GM21825 (cell line): ENCODE results near the gene ATXN1.
"Not testable (repeated sequence)": the region's sequence is repeated elsewhere in the genome, so short reads cannot be mapped to it uniquely, and the experiment has no call there.

ENCODE experiments used
- ATAC-seq: cut with Tn5 transposase; IDR thresholded peaks from one replicate; pipeline ENCODE4 v1.9.1; 2021; ENCODE audit warnings: mild to moderate bottlenecking, moderate library complexity; ENCODE audit not compliant: unreplicated experiment

The ATXN1 gene

GRCh38 chr6:16760516-16761470 is at the start of gene ATXN1:
TSS of gene ATXN1 (minus strand) at chr6:16761460.
- ATAC-seq = peak; percentile 2

GRCh38 chr6:16810411-16810810 is 49.2 kb upstream of the ATXN1 start:
- no peak for ATAC-seq

- ATAC-seq = no peak
Measured at GRCh38 chr6:16809753-16810358, 48.6 kb upstream of the ATXN1 start.

GRCh38 chr6:16807956-16808355 is 46.7 kb upstream of the ATXN1 start:
- ATAC-seq = no peak

- ATAC-seq = no peak
Measured at GRCh38 chr6:16806363-16806762, 45.1 kb upstream of the ATXN1 start.

- ATAC-seq = no peak
Measured at GRCh38 chr6:16805243-16805950, 44.1 kb upstream of the ATXN1 start.

GRCh38 chr6:16804546-16805242 is 43.4 kb upstream of the ATXN1 start:
- no peak for ATAC-seq

- no peak for ATAC-seq
Measured at GRCh38 chr6:16803294-16804200, 42.3 kb upstream of the ATXN1 start.

GRCh38 chr6:16802071-16802470 is 40.8 kb upstream of the ATXN1 start:
- ATAC-seq = no peak

GRCh38 chr6:16800942-16801341 is 39.7 kb upstream of the ATXN1 start:
- ATAC-seq = no peak

- ATAC-seq = no peak
Measured at GRCh38 chr6:16800341-16800740, 39.1 kb upstream of the ATXN1 start.

GRCh38 chr6:16799279-16800193 is 38.3 kb upstream of the ATXN1 start:
- ATAC-seq = no peak

- ATAC-seq = no peak
Measured at GRCh38 chr6:16793828-16794412, 32.7 kb upstream of the ATXN1 start.

- no peak for ATAC-seq
Measured at GRCh38 chr6:16789329-16790038, 28.2 kb upstream of the ATXN1 start.

GRCh38 chr6:16787128-16787682 is 25.9 kb upstream of the ATXN1 start:
- no peak for ATAC-seq

GRCh38 chr6:16785496-16785895 is 24.2 kb upstream of the ATXN1 start:
- no peak for ATAC-seq

- ATAC-seq = not testable (repeated sequence)
Measured at GRCh38 chr6:16784957-16785356, 23.7 kb upstream of the ATXN1 start.
